H1 (cell line): ENCODE measurements around the gene THOC6. TPM values are rescaled to one million over a fixed set of nuclear protein-coding genes. Genes with fewer than 3 reads are reported as not detected.

Experiments used
- CTCF ChIP-seq, 3 experiments: IDR thresholded peaks; 1 replicate in 2 of 3; 2 replicates in 1 of 3; pipeline versions ENCODE4 v1.5.1 to v1.6.1; 2011; ENCODE audit warnings: low read length in 3 of 3, mild to moderate bottlenecking in 3 of 3, inconsistent platforms in 2 of 3, low read depth in 1 of 3, moderate library complexity in 1 of 3; ENCODE audit not compliant: insufficient read depth in 1 of 3; ENCODE audit errors: control extremely low read depth in 1 of 3
- NRF1 ChIP-seq: IDR thresholded peaks from 2 replicates; pipeline ENCODE4 v1.6.1; 2011; ENCODE audit warnings: mild to moderate bottlenecking, low read depth, low read length, improper control_type of control experiment
- RNF2 ChIP-seq: fragments of 200-900, 300-1000 bp; sonication (generic); IDR thresholded peaks from 2 replicates; pipeline ENCODE4 v1.7.1; 2016; ENCODE audit warnings: borderline replicate concordance, low read depth, mild to moderate bottlenecking, antibody characterized with exemption, low read length; ENCODE audit not compliant: poor library complexity, severe bottlenecking; ENCODE audit errors: missing control alignments
- SP2 ChIP-seq: IDR thresholded peaks from 2 replicates; pipeline ENCODE4 v1.6.1; 2012; ENCODE audit warnings: mild to moderate bottlenecking, low read length, inconsistent platforms
- TEAD4 ChIP-seq: IDR thresholded peaks from 2 replicates; pipeline ENCODE4 v1.6.1; 2012; ENCODE audit warnings: low read depth, low read length, inconsistent platforms, mixed read lengths
- ZNF274 ChIP-seq: IDR thresholded peaks from 2 replicates; pipeline ENCODE4 v1.7.0; 2012; ENCODE audit warnings: low read length, borderline replicate concordance; ENCODE audit errors: extremely low read depth
- polyA plus RNA-seq, 7 experiments: library from polyadenylated mRNA; depleted of rRNA in 3 of 7; stranded (reverse) in 5 of 7; unstranded in 2 of 7; fragments of >200 nt in 5 of 7; fragments of 200-250 nt in 2 of 7; gene quantifications; 1 replicate in 5 of 7; 2 replicates in 1 of 7; 4 replicates in 1 of 7; pipeline versions ENCODE4 v1.2.1 to v1.2.3, GENCODE V29; 2011 to 2013; ENCODE audit warnings: missing spikeins in 2 of 7, mixed read lengths in 2 of 7
- total RNA-seq: library from RNA; stranded (reverse); fragmentation: NEBNext Ultra II Directional; extraction: Animal tissue kit (Norgen Biotek cat#: 25700); gene quantifications from 2 replicates; pipeline ENCODE4 v1.2.1, GENCODE V29; 2021

THOC6 gene
- total and polyA plus RNA-seq, 2 of the 8 experiments (the other 6 are each of a cell fraction or from before 2014, with no cell fraction given) = 78.5 to 111 TPM

GRCh38 chr16:3060339-3061127 lies 36.7 kb downstream of the THOC6 start (continued):
- TF ChIP-seq RNF2 (no peak), TEAD4 (no peak), CTCF (IDR thresholded peaks at IDR 0.05; ENCODE audit: control extremely low read depth in 1 of 3, insufficient read depth in 1 of 3, low read depth in 1 of 3, low read length in 3 of 3) (no peak), ZNF274 (no peak), SP2 (no peak), NRF1 (no peak)
- TF ChIP-seq, all 59 proteins: peak for 0
